Prostate gland (tissue), 2 donors: Measurements from ENCODE around the gene CCDC71L. TPM values are rescaled to one million over a fixed set of nuclear protein-coding genes. Genes with fewer than 3 reads are reported as not detected.

ENCODE experiments used
- DNase-seq: peaks from one replicate; pipeline ENCODE4 v3.0.0-alpha.2; 2019; ENCODE audit warnings: low spot score
- H3K27ac ChIP-seq, 2 donors: fragments of 200-600 bp; sonication (generic); 2 replicates each; pipeline ENCODE4 v1.5.1; 2017 to 2019
- H3K27me3 ChIP-seq: fragments of 200-600 bp; sonication (generic); replicated peaks from 2 replicates; pipeline ENCODE4 v1.5.1; 2019; ENCODE audit not compliant: insufficient read depth
- H3K36me3 ChIP-seq, 2 donors: fragments of 200-600 bp; sonication (generic); 1 replicate in 1 of 2; 2 replicates in 1 of 2; pipeline versions ENCODE4 v1.5.1 to v1.8.1; 2017 to 2019
- H3K4me1 ChIP-seq: fragments of 200-600 bp; sonication (generic); replicated peaks from 2 replicates; pipeline ENCODE4 v1.5.1; 2019
- H3K4me3 ChIP-seq, 2 donors: fragments of 200-600 bp; sonication (generic); 2 replicates each; pipeline ENCODE4 v1.5.1; 2017 to 2019
- H3K9me3 ChIP-seq: fragments of 200-600 bp; sonication (generic); 2 replicates; pipeline ENCODE4 v1.5.1; 2017
- CTCF ChIP-seq, 4 experiments: fragments of 200-600 bp in 2 of 4; fragments of 450-650 bp in 2 of 4; sonication (generic) in 2 of 4; IDR thresholded peaks; 1 replicate in 3 of 4; 2 replicates in 1 of 4; pipeline ENCODE4 v1.5.1; 2016 to 2019; ENCODE audit warnings: antibody characterized with exemption in 4 of 4, mild to moderate bottlenecking in 2 of 4, moderate library complexity in 2 of 4
- POLR2A ChIP-seq: fragments of 450-650 bp; IDR thresholded peaks from one replicate; pipeline ENCODE4 v1.6.1; 2016; ENCODE audit warnings: antibody characterized with exemption, mild to moderate bottlenecking
- POLR2AphosphoS5 ChIP-seq: sonication (generic); formaldehyde crosslinking; IDR thresholded peaks from one replicate; pipeline ENCODE4 v1.6.1; 2017; ENCODE audit warnings: antibody characterized with exemption
- WGBS: methylation state at CpG from one replicate; pipeline ENCODE4 v1.1.5; 2018; 5-methylcytosine and 5-hydroxymethylcytosine counted together
- intact Hi-C: fragments of 100-400 bp; cut with DNase I; formaldehyde crosslinking; loops from one replicate; pipeline ENCODE4 v1.14.2; 2022
- total RNA-seq, 2 donors: library from RNA; depleted of rRNA; stranded (reverse); fragments of >200 nt; gene quantifications; one replicate each; pipeline ENCODE4 v1.1.0, GENCODE V29; 2016

CCDC71L gene
- total RNA-seq, 2 donors from 2014 or later = 10.1 to 24.2 TPM

GRCh38 chr7:106630648-106631047 is 30.3 kb downstream of the CCDC71L start:
- Histone ChIP-seq H3K27me3 (no peaks in the 10 kb centered on the region), H3K27ac (no peak overlapping the region), H3K4me1 (no peaks in the 10 kb centered on the region), H3K9me3 (no peaks in the 10 kb centered on the region), H3K36me3 (no peaks in the 10 kb centered on the region), H3K4me3 (no peak overlapping the region)
- no peak for DNase-seq
- intact Hi-C loops = no loop called here
- TF ChIP-seq CTCF (IDR thresholded peaks at IDR 0.05) (no peak), POLR2A (no peak), POLR2AphosphoS5 (no peak)

DNA sequence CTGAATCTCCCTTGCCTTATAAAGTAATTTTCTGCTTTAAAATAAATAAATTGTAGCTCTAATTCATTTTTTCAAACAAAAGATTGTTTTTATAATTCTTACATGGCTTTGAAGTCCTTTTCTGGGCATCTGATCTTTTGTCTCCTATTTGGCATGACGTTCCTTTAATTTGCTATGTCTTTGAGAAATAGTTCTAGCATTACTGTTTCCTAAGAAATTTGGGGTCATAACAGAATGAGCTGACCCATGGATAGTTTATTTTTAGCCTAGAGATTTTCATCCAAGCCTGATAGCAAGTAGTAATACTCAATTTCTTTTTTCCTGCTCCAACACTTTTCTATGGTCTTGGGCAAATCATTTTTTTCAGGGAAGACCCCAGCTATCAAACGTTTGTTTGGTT is 31.4 kb downstream of the CCDC71L start:
- Histone ChIP-seq H3K4me3 (no peak overlapping the region), H3K27ac (no peak overlapping the region), H3K27me3 (no peaks in the 10 kb centered on the region), H3K4me1 (no peaks in the 10 kb centered on the region), H3K9me3 (no peaks in the 10 kb centered on the region), H3K36me3 (no peaks in the 10 kb centered on the region)
- no peak for TF ChIP-seq CTCF (IDR thresholded peaks at IDR 0.05)
- TF ChIP-seq POLR2AphosphoS5 = no peak
- no peak for TF ChIP-seq POLR2A
- WGBS = 41% methylated on average over 2 of the region's 2 CpGs
- DNase-seq = no peak
- intact Hi-C loops = no loop called here

- no peak overlapping the region for H3K27ac ChIP-seq
Observed at GRCh38 chr7:106626376-106627164, 34.4 kb downstream of the CCDC71L start.

GRCh38 chr7:106625678-106626301 is 35.2 kb downstream of the CCDC71L start:
- 81% methylated on average over 6 of the region's 6 CpGs for WGBS
- no peak for DNase-seq
- intact Hi-C loops = no loop called here
- no peaks in the 10 kb centered on the region for H3K36me3 ChIP-seq
- H3K4me1 ChIP-seq = no peaks in the 10 kb centered on the region
- no peaks in the 10 kb centered on the region for H3K9me3 ChIP-seq
- no peak overlapping the region for H3K4me3 ChIP-seq
- H3K27me3 ChIP-seq = no peaks in the 10 kb centered on the region
- TF ChIP-seq POLR2A (no peak), CTCF (IDR thresholded peaks at IDR 0.05) (no peak), POLR2AphosphoS5 (no peak)
- H3K27ac ChIP-seq = no peak overlapping the region

More at GRCh38 chr7:106626376-106627164, 34.4 kb downstream of the CCDC71L start:
- no peaks in the 10 kb centered on the region for H3K27me3 ChIP-seq
- 57% methylated on average over 6 of the region's 6 CpGs for WGBS
- TF ChIP-seq POLR2A (no peak), CTCF (IDR thresholded peaks at IDR 0.05) (no peak), POLR2AphosphoS5 (no peak)
- H3K9me3 ChIP-seq = no peaks in the 10 kb centered on the region
- H3K4me3 ChIP-seq = no peak overlapping the region
- H3K4me1 ChIP-seq = no peaks in the 10 kb centered on the region
- H3K36me3 ChIP-seq = no peaks in the 10 kb centered on the region
- DNase-seq = no peak
- intact Hi-C loops = no loop called here

GRCh38 chr7:106623853-106624252 is 37.1 kb downstream of the CCDC71L start:
- no peak overlapping the region for H3K4me3 ChIP-seq
- no peaks in the 10 kb centered on the region for H3K27me3 ChIP-seq
- DNase-seq = no peak
- H3K4me1 ChIP-seq = no peaks in the 10 kb centered on the region
- TF ChIP-seq POLR2AphosphoS5 (no peak), POLR2A (no peak), CTCF (IDR thresholded peaks at IDR 0.05) (no peak)
- H3K27ac ChIP-seq = no peak overlapping the region
- no peaks in the 10 kb centered on the region for H3K9me3 ChIP-seq
- no peaks in the 10 kb centered on the region for H3K36me3 ChIP-seq
- intact Hi-C loops = no loop called here
